ENCODE data around the gene DENND2A.

- TF ChIP-seq, protein P1, sequence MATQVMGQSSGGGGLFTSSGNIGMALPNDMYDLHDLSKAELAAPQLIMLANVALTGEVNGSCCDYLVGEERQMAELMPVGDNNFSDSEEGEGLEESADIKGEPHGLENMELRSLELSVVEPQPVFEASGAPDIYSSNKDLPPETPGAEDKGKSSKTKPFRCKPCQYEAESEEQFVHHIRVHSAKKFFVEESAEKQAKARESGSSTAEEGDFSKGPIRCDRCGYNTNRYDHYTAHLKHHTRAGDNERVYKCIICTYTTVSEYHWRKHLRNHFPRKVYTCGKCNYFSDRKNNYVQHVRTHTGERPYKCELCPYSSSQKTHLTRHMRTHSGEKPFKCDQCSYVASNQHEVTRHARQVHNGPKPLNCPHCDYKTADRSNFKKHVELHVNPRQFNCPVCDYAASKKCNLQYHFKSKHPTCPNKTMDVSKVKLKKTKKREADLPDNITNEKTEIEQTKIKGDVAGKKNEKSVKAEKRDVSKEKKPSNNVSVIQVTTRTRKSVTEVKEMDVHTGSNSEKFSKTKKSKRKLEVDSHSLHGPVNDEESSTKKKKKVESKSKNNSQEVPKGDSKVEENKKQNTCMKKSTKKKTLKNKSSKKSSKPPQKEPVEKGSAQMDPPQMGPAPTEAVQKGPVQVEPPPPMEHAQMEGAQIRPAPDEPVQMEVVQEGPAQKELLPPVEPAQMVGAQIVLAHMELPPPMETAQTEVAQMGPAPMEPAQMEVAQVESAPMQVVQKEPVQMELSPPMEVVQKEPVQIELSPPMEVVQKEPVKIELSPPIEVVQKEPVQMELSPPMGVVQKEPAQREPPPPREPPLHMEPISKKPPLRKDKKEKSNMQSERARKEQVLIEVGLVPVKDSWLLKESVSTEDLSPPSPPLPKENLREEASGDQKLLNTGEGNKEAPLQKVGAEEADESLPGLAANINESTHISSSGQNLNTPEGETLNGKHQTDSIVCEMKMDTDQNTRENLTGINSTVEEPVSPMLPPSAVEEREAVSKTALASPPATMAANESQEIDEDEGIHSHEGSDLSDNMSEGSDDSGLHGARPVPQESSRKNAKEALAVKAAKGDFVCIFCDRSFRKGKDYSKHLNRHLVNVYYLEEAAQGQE (IDR thresholded peaks at IDR 0.05), result no peak
- no peak for TF ChIP-seq NR3C1 (IDR thresholded peaks at IDR 0.05)
- TF ChIP-seq CHD2 (IDR thresholded peaks at IDR 0.05; ENCODE audit: low read length, partially characterized antibody), result no peak
- no peak for TF ChIP-seq POLR2A (IDR thresholded peaks at IDR 0.05; ENCODE audit: low read length)
- no peak for TF ChIP-seq BHLHE40 (IDR thresholded peaks at IDR 0.05; ENCODE audit: low read depth, low read length)
- TF ChIP-seq RARB (CRISPR knock-in tag; IDR thresholded peaks at IDR 0.05), result no peak
- no peak for TF ChIP-seq CEBPB (IDR thresholded peaks at IDR 0.05)
- TF ChIP-seq EHMT2 (IDR thresholded peaks at IDR 0.05; ENCODE audit: low read depth), result no peak
- TF ChIP-seq, protein P2, sequence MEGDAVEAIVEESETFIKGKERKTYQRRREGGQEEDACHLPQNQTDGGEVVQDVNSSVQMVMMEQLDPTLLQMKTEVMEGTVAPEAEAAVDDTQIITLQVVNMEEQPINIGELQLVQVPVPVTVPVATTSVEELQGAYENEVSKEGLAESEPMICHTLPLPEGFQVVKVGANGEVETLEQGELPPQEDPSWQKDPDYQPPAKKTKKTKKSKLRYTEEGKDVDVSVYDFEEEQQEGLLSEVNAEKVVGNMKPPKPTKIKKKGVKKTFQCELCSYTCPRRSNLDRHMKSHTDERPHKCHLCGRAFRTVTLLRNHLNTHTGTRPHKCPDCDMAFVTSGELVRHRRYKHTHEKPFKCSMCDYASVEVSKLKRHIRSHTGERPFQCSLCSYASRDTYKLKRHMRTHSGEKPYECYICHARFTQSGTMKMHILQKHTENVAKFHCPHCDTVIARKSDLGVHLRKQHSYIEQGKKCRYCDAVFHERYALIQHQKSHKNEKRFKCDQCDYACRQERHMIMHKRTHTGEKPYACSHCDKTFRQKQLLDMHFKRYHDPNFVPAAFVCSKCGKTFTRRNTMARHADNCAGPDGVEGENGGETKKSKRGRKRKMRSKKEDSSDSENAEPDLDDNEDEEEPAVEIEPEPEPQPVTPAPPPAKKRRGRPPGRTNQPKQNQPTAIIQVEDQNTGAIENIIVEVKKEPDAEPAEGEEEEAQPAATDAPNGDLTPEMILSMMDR (IDR thresholded peaks at IDR 0.05), result no peak
These were observed 130.8 kb downstream of the DENND2A start for GRCh38 chr7:140509789-140510188.

Data from A549 (cell line).